ENCODE measurements around the gene LCP2.

DNA sequence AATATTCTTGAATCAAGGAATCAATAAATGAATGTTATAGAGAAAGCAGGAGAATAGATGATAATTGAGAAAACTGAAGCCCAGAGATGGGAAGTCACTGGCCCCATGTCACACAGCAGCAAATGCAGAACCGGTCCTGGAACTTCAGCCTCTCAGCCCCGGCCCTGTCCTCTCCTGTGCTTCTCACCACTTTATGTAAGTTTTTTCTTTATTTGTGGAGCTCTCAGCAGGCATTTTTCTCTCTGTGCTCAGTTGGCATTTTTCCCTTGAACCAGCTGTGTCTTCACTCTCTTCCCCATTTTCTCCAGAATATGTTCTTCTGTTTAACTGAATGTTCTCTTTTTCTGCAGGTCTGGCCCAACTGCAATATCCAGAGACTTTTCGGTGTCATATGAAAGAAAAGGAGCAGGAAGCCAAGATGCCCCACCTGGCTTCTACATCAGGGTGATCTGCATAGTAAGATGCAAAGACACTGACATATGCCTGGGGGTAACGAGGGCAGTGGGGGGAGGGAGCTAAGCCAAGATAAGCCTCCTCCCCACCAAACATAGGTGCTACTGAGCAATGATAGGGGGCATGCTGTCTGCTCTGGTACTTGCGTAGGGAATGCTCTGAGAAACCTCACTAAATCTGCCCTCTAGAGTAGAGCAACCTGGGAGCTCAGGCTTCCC lies 12.8 kb upstream of the LCP2 start:
- TF ChIP-seq, protein P1, sequence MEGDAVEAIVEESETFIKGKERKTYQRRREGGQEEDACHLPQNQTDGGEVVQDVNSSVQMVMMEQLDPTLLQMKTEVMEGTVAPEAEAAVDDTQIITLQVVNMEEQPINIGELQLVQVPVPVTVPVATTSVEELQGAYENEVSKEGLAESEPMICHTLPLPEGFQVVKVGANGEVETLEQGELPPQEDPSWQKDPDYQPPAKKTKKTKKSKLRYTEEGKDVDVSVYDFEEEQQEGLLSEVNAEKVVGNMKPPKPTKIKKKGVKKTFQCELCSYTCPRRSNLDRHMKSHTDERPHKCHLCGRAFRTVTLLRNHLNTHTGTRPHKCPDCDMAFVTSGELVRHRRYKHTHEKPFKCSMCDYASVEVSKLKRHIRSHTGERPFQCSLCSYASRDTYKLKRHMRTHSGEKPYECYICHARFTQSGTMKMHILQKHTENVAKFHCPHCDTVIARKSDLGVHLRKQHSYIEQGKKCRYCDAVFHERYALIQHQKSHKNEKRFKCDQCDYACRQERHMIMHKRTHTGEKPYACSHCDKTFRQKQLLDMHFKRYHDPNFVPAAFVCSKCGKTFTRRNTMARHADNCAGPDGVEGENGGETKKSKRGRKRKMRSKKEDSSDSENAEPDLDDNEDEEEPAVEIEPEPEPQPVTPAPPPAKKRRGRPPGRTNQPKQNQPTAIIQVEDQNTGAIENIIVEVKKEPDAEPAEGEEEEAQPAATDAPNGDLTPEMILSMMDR (IDR thresholded peaks at IDR 0.05), result no peak
- TF ChIP-seq POLR2A (IDR thresholded peaks at IDR 0.05), result no peak

All from lower leg skin (tissue), 3 donors.